Stimulated activated naive CD4-positive, alpha-beta T cell (primary cell): ENCODE measurements around the gene BBS4.
"Not testable (repeated sequence)": the region's sequence is repeated elsewhere in the genome, so short reads cannot be mapped to it uniquely, and the experiment has no call there.

Source experiments
- DNase-seq, 6 experiments: peaks; one replicate each; lab custom pipeline; 2025; lab: John Stamatoyannopoulos, UW

Gene BBS4

GRCh38 chr15:72698938-72699337 lies 12.9 kb downstream of the BBS4 start:
- DNase-seq, result no peak

- no peak for DNase-seq
Measured at GRCh38 chr15:72700076-72700475, 14.1 kb downstream of the BBS4 start.

DNA sequence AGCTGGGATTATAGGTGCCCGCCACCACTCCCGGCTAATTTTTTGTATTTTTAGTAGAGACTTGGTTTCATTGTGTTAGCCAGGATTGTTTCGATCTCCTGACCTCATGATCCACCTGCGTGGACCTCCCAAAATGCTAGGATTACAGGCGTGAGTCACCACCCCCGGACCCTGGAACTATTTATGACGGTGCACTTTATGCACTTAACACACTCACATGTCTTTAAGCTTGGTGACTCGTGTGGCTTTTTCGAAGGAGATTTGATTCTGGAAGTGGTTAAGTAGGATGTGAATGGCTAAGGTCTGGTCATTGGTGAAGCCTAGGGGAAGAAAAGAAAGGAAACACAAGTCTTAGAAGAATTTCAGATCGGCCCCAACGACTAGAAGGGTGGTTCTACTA lies 20.3 kb downstream of the BBS4 start:
- DNase-seq, result no peak

- not testable (repeated sequence) for DNase-seq
Measured at GRCh38 chr15:72708551-72709303, 22.7 kb downstream of the BBS4 start.

DNA sequence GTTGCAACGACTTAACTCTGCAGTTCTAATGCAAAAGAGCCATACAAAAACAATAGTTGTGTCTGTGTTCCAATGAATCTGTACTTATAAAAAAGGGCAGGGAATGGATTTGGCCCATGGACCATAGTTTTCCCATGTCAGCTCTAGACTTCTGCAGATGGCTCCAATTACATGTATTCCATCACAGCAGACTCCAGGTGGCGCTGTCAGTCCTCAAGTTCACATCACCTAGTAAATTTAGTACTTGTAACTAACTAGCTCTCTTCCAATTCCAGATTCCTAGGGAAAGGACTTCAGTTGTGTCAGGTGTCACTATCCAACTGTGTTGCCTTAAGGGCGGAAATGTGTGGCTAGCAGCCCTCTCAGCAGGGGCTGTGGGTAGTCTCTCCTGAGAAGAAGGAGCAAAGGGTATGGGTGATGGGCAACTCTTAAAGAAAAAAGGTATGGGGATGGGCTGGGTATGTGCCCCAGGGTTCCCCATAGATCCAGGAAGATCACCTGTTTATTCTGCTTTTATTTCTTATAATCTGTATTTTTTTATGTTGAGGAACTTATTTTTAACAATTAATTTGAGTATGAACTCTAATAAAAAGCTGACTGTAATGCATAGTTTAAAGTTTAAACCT lies 36.2 kb downstream of the BBS4 start:
- DNase-seq, result peak; percentile 14 to 70 (median 44)

- DNase-seq, result no peak
Measured at GRCh38 chr15:72724028-72724427, 38.0 kb downstream of the BBS4 start.

GRCh38 chr15:72725446-72725845 lies 39.4 kb downstream of the BBS4 start:
- no peak for DNase-seq

DNA sequence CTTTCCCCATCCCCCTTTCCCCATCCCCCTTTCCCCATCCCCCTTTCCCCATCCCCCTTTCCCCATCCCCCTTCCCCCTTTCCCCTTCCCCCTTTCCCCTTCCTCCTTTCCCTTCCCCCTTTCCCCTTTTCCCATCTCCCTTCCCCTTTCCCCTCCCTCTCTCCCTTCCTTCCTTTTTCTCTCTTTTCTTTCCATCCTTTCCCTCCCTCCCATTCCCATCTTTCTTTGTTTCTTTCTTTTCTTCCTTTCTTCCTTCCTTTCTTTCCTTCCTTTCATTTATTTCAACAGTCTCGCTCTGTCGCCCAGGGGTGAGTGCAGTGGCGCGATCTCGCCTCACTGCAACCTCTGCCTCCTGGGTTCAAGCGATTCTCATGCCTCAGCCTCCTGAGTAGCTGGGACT lies 39.8 kb downstream of the BBS4 start:
- DNase-seq, result not testable (repeated sequence)

DNA sequence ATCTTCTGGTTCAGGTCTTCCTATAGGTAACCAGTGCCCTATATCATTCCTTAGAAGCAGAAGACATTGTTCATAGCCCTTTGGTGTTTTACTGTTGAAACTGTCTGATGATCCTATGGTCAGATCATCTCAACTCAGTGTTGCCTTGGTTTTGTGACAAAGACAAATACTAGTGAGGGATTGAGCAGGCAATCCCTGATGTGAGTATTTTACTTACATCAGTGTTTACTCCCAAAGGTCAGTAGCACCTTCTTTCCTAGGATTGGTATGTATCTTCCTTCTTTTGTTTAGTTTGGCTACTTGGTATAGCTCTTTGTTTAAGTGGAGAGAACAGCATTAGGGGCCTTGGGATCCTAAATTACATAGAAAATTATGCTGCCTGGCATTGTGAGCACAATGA lies 41.1 kb downstream of the BBS4 start:
- DNase-seq, result no peak

DNA sequence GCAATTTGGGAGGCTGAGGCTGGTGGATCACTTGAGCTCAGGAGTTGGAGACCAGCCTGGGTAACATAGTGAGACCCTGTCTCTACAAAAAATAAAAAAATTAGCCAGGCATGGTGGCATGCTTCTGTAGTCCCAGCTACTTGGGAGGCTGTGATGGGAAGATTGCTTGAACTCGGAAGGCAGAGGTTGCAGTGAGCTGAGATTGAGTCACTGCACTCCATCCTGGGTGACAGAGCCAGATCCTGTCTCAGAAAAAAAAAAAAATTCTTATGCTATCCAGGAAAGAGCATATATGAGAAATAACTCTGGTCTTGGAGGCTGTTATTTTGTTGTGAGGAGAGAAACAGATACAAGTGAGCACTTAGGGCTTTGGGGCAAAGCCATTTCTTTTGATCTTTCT lies 42.2 kb downstream of the BBS4 start:
- DNase-seq, result not testable (repeated sequence)

GRCh38 chr15:72728821-72729220 lies 42.8 kb downstream of the BBS4 start:
- DNase-seq, result no peak

DNA sequence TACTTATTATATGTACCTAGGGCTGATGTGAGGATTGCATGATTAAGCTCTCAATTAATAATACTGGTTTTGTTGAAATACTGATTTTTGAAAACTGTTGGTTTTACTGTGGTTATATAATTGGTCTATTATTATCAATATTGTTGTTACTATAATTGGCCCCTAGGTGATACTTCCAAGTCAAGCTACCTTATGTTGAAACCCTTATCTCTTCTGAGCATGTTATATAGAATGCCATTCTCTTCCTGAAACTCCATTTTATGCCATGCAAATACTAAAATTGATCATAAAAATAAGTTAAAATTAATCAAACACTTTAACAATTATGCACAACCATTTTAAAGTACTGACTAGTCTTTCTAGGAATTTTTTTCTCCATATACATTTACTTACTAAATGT lies 46.1 kb downstream of the BBS4 start:
- DNase-seq, result no peak

GRCh38 chr15:72732516-72732915 lies 46.5 kb downstream of the BBS4 start:
- DNase-seq, result no peak

DNA sequence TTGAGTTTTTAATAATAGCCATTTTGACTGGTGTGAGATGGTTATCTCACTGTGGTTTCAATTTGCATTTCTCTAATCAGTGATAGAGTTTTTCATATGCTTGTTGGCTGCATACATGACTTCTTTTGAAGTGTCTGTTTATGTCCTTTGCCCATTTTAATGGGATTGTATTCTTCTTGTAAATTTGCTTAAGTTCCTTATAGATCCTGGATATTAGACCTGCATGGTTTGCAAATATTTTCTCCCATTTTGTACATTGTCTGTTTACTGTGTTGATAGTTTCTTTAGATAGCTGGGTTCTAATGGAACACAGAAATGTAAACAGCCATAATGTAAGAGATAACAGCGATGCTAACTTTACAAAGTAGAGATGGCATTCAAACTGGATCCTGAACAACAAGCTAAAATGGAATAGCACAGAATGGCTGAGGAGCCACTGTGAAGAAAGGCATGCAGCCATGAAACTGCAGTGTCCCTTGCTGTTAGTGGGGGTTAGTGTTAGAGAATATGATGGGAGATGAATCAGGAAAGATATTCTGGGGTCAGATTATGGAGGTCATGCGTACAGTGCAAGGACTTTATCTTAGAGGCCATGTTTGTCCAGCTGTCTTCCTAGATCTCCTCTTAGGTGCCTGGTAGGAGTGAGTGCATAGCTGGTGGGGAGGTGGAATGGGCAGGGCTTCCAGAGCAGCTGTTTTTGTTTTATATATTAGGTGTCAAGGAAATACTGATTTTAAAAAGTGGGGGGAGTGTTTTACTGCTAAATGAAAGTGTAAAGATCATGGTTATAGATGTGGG lies 48.1 kb downstream of the BBS4 start:
- DNase-seq, result no peak

GRCh38 chr15:72735111-72735510 lies 49.1 kb downstream of the BBS4 start:
- DNase-seq, result no peak

- DNase-seq, result no peak
Measured at GRCh38 chr15:72737061-72737460, 51.1 kb downstream of the BBS4 start.

DNA sequence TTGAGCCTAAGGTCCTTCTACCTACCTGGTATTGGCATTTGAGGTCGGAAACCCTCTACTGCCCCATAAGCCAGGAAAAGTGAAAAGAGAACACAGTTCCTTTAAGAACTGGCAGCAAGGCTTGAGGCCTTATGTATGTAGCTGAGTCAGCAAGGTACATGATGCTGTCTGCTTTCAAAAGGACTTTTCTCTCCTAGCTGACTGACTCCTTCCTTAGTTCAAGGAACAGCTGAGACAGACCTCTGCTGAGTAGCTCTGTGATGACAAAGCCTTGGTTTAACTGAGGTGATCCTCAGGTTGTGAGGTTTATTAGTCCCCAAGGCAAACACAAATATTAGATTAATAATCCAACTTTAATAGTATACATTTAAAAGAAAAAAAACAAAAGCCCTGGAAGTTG lies 51.7 kb downstream of the BBS4 start:
- DNase-seq, result no peak

DNA sequence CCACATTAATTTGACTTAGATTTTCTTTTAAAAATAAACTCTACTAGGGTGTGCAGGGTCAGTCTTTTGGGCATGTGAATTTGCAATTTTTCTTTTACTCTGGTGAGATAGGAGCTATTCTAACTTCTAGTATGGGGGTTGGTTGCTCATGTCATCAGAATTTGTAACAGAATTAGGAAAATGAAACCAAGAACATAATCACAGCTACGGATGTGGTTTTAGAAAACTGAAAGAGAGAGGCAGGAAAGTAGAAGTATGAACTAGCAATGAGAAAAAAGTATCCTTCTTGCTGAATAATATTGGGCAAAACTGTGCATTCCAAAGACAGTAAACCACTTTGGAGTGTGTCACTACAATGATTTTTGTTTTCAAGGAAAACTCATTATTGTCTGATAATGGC lies 54.2 kb downstream of the BBS4 start:
- peak in 3 of 6 experiments; percentile 17 to 46 (median 39) for DNase-seq

- DNase-seq, result no peak
Measured at GRCh38 chr15:72749700-72750099, 63.7 kb downstream of the BBS4 start.

DNA sequence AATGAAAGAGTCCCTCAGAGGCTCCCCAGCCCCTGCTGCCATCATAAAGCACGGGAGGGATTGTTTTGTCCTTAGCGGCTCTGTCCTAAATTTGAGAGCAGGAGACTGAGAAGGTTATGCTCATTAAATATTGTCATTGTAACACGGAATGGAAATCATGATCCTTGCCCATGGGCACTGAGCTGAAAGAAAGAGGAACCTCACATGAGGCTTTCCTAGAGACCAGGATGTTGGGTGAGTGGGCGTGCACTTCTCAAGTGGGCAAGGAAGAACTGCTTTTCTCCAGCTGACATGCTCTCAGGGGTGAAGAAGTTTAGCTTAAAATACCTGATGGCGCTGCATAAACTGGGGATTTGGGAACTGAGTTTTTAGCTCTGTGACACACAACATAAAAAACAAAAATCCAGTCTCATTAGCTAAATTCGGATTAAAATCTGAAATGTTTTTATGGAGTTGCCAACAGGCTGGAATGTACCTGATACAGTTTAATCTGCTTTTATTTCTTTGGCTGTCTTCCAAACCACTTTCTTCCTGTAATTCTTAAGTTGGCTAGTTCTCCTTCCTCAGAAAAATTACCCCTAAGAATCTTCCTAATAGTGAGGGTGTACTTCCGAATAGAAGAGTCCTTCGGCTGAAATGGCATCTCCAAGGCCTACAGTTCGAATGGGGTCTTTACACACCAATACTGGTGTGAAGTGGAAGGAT lies 65.9 kb downstream of the BBS4 start:
- DNase-seq, result no peak

- no peak for DNase-seq
Measured at GRCh38 chr15:72754096-72754495, 68.1 kb downstream of the BBS4 start.

DNA sequence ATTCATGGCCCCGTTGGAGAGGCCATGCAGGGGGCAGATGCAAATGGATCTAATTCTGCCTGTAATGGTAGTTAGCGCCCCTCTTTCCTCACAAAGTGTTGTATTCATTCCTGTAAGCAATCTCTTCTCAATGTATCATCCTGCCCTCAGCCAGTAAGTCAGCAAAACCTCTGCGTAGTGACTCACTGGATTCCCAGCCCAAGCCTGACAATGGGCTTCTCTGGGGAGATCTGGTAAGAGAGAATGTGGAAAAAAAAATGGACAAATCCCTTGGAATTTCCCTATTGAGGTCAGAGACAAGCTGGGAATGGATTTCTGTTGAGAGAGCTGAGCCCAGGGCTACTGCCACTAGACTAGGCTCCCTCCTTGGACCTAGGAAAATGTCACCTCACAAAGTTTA lies 72.2 kb downstream of the BBS4 start:
- no peak for DNase-seq
